Peyer's patch (tissue), 4 donors: Measurements from ENCODE around the gene TAS1R2. TPM values are rescaled to one million over a fixed set of nuclear protein-coding genes. Genes with fewer than 3 reads are reported as not detected.
"Not testable (repeated sequence)": the region's sequence is repeated elsewhere in the genome, so short reads cannot be mapped to it uniquely, and the experiment has no call there.

Experiments used
- DNase-seq, 3 donors: peaks; one replicate each; pipeline ENCODE4 v3.0.0-alpha.2; 2017 to 2019
- H3K27ac ChIP-seq, 4 donors: fragments of 200-600 bp; sonication (generic); one replicate each; pipeline ENCODE4 v1.5.1; 2016 to 2019
- H3K27me3 ChIP-seq, 2 donors: fragments of 200-600 bp; sonication (generic); one replicate each; pipeline ENCODE4 v1.5.1; 2019
- H3K36me3 ChIP-seq, 3 donors: fragments of 200-600 bp; sonication (generic); one replicate each; pipeline ENCODE4 v1.5.1; 2016 to 2019
- H3K4me1 ChIP-seq, 4 donors: fragments of 200-600 bp; sonication (generic); one replicate each; pipeline ENCODE4 v1.5.1; 2016 to 2019
- H3K4me3 ChIP-seq, 4 donors: fragments of 200-600 bp; sonication (generic); 1 replicate in 3 of 4; 2 replicates in 1 of 4; pipeline ENCODE4 v1.5.1; 2016 to 2019; ENCODE audit warnings: mild to moderate bottlenecking in 1 of 4
- H3K9me3 ChIP-seq, 4 donors: fragments of 200-600 bp; sonication (generic); one replicate each; pipeline ENCODE4 v1.5.1; 2016 to 2019; ENCODE audit warnings: mild to moderate bottlenecking in 1 of 4
- POLR2A ChIP-seq, 2 donors: fragments of 450-650 bp; IDR thresholded peaks; one replicate each; pipeline ENCODE4 v1.5.1; 2017; ENCODE audit warnings: antibody characterized with exemption in 2 of 2, mild to moderate bottlenecking in 2 of 2, moderate library complexity in 2 of 2
- total RNA-seq, 4 donors: library from RNA; depleted of rRNA; stranded (reverse); fragments of >200 nt; gene quantifications; one replicate each; pipeline ENCODE4 v1.1.0, GENCODE V29; 2016
- TF ChIP-seq, protein P1 (sequence below), 6 experiments: fragments of 450-650 bp in 4 of 6; fragments of 200-600 bp in 2 of 6; sonication (generic) in 1 of 6; IDR thresholded peaks; one replicate each; pipeline ENCODE4 v1.5.1; 2017 to 2019; ENCODE audit warnings: antibody characterized with exemption in 6 of 6, mild to moderate bottlenecking in 3 of 6, moderate library complexity in 1 of 6

TAS1R2 gene
- total RNA-seq, 4 donors from 2014 or later, result 0.35 TPM; not detected in 3

DNA sequence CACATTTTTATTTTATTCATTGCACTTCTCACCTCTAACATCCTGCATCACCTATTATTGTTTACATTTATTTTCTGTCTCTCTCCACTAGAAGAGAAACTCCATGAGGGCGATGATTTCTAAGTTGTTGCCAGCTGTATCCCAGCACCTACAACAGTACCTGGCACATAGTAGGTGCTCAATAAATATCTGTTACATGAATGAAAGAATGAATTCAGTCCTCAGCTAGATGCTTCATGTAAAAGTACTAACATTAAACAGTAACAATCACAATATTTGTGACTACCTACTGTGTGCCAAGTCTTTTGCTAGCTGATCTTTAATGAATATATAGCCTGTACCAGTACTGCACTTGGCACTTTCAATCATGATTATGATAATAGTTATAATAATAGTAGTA, 3.0 kb downstream of the TAS1R2 start:
- no peak overlapping the region for H3K27ac ChIP-seq
- no peaks in the 10 kb centered on the region for H3K27me3 ChIP-seq
- no peak overlapping the region for H3K4me3 ChIP-seq
- no peaks in the 10 kb centered on the region for H3K4me1 ChIP-seq
- no peaks in the 10 kb centered on the region for H3K9me3 ChIP-seq
- no peaks in the 10 kb centered on the region for H3K36me3 ChIP-seq
- TF ChIP-seq, protein P1, sequence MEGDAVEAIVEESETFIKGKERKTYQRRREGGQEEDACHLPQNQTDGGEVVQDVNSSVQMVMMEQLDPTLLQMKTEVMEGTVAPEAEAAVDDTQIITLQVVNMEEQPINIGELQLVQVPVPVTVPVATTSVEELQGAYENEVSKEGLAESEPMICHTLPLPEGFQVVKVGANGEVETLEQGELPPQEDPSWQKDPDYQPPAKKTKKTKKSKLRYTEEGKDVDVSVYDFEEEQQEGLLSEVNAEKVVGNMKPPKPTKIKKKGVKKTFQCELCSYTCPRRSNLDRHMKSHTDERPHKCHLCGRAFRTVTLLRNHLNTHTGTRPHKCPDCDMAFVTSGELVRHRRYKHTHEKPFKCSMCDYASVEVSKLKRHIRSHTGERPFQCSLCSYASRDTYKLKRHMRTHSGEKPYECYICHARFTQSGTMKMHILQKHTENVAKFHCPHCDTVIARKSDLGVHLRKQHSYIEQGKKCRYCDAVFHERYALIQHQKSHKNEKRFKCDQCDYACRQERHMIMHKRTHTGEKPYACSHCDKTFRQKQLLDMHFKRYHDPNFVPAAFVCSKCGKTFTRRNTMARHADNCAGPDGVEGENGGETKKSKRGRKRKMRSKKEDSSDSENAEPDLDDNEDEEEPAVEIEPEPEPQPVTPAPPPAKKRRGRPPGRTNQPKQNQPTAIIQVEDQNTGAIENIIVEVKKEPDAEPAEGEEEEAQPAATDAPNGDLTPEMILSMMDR (IDR thresholded peaks at IDR 0.05), result no peak
- no peak for TF ChIP-seq POLR2A (IDR thresholded peaks at IDR 0.05)
- DNase-seq, result no peak

DNA sequence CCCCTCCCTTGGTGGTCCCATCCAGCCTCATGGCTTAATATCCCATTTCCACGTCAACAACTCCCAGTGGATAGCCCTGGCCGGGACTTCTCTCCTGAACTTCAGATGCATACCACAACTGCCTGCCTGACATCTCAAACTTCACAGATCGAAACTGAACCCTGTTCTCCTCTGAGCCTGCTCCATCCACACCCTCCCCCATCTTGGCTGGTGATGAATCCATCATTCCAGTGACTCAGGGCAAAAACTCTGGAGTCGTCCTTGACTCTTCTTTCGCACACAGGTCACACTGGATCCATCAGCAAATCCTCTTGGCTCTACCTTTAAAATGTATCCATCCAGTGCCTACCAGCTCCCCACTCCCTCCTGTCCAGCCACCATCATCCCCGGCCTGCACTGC, 3.9 kb downstream of the TAS1R2 start:
- no peaks in the 10 kb centered on the region for H3K36me3 ChIP-seq
- DNase-seq, result no peak
- TF ChIP-seq, protein P1 (IDR thresholded peaks at IDR 0.05), result no peak
- TF ChIP-seq POLR2A (IDR thresholded peaks at IDR 0.05), result no peak

GRCh38 chr1:18854331-18855025, 5.0 kb downstream of the TAS1R2 start:
- Histone ChIP-seq H3K27ac (no peak overlapping the region), H3K4me1 (no peaks in the 10 kb centered on the region), H3K36me3 (no peaks in the 10 kb centered on the region), H3K4me3 (no peak overlapping the region), H3K9me3 (no peaks in the 10 kb centered on the region), H3K27me3 (no peaks in the 10 kb centered on the region)
- no peak for TF ChIP-seq POLR2A (IDR thresholded peaks at IDR 0.05)
- TF ChIP-seq, protein P1 (IDR thresholded peaks at IDR 0.05), result no peak
- DNase-seq, result no peak

More for the DNA sequence above, 3.9 kb downstream of the TAS1R2 start:
- H3K4me1 ChIP-seq, result no peaks in the 10 kb centered on the region
- H3K27me3 ChIP-seq, result no peaks in the 10 kb centered on the region
- no peaks in the 10 kb centered on the region for H3K9me3 ChIP-seq
- no peak overlapping the region for H3K27ac ChIP-seq
- H3K4me3 ChIP-seq, result no peak overlapping the region

GRCh38 chr1:18852501-18852900, 7.0 kb downstream of the TAS1R2 start:
- Histone ChIP-seq H3K9me3 (no peaks in the 10 kb centered on the region), H3K4me1 (no peaks in the 10 kb centered on the region), H3K36me3 (no peaks in the 10 kb centered on the region), H3K4me3 (no peak overlapping the region), H3K27ac (no peak overlapping the region), H3K27me3 (no peaks in the 10 kb centered on the region)
- DNase-seq, result no peak
- TF ChIP-seq, protein P1 (IDR thresholded peaks at IDR 0.05), result no peak
- TF ChIP-seq POLR2A (IDR thresholded peaks at IDR 0.05), result no peak

DNA sequence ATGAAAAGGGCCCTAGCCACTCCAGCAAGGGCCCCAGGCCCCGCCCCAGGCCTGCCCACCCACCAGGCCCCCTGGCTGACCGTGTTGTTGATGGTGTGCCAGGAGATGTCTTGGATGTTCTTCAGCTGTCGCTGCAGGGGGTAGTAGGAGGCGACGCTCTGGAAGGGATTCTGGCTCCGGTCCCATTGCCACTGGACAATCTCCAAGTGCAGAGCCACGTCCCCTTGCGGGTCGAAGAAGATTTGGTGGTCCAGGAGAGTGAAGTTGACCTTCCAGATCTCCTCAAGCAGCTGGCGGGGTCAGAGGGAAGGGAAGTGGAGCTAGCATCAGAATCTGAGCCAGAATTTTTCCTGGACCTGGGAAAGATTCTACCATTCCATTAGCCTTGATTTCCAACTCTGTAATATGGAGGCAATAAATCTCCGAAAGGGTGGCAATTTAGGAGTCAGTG, 10.2 kb downstream of the TAS1R2 start:
- no peak overlapping the region for H3K27ac ChIP-seq

GRCh38 chr1:18847723-18848122, 11.7 kb downstream of the TAS1R2 start:
- not testable (repeated sequence) for DNase-seq, H3K27me3 ChIP-seq

More for the DNA sequence above, 10.2 kb downstream of the TAS1R2 start:
- Histone ChIP-seq H3K36me3 (no peaks in the 10 kb centered on the region), H3K27me3 (no peaks in the 10 kb centered on the region), H3K4me1 (no peaks in the 10 kb centered on the region), H3K4me3 (no peak overlapping the region), H3K9me3 (no peaks in the 10 kb centered on the region)
- DNase-seq, result no peak
- TF ChIP-seq, protein P1 (IDR thresholded peaks at IDR 0.05), result no peak

More at GRCh38 chr1:18847723-18848122, 11.7 kb downstream of the TAS1R2 start:
- H3K27ac ChIP-seq, H3K4me3 ChIP-seq, H3K9me3 ChIP-seq, H3K4me1 ChIP-seq, H3K36me3 ChIP-seq: not testable (repeated sequence)
